ENCODE data around the gene CTDSP1. TPM values are rescaled to one million over a fixed set of nuclear protein-coding genes. Genes with fewer than 3 reads are reported as not detected.

The CTDSP1 gene
- polyA plus RNA-seq, 1 of the 3 experiments (the other 2 are of a cell fraction): 88.0 TPM

DNA sequence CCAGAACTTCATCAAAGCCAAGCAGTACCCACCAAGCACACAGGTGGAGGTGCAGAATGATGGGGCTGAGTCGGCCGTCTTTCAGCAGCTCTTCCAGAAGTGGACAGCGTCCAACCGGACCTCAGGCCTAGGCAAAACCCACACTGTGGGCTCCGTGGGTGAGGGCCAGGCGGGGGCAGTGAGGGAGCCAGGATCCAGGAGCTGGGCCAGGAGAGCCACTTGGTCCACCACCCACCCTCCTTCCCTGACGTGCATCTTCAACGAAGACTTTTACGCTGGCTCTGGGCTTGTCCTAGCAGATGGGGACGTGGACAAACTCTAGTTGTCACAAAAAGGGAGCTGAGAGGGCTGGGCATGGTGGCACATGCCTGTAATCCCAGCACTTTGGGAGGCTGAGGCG, 31.1 kb downstream of the CTDSP1 start (continued):
- no peak for TF ChIP-seq USF2 (IDR thresholded peaks at IDR 0.05; ENCODE audit: borderline replicate concordance, low read depth, low read length)
- TF ChIP-seq MXI1 (IDR thresholded peaks at IDR 0.05; ENCODE audit: low read depth, low read length): no peak
- TF ChIP-seq EZH2phosphoT487 (IDR thresholded peaks at IDR 0.05; ENCODE audit: borderline replicate concordance, low read depth): no peak
- no peak for TF ChIP-seq FOSL2 (IDR thresholded peaks at IDR 0.05; ENCODE audit: borderline replicate concordance, low read depth)
- no peak for TF ChIP-seq POLR2AphosphoS5 (IDR thresholded peaks at IDR 0.05; ENCODE audit: low read depth, low read length)
- TF ChIP-seq FOXJ3 (CRISPR knock-in tag; IDR thresholded peaks at IDR 0.05): no peak
- no peak for TF ChIP-seq RXRA (IDR thresholded peaks at IDR 0.05; ENCODE audit: borderline replicate concordance, low read depth)
- TF ChIP-seq RFX5 (IDR thresholded peaks at IDR 0.05; ENCODE audit: low read length): no peak
- TF ChIP-seq, protein P1, sequence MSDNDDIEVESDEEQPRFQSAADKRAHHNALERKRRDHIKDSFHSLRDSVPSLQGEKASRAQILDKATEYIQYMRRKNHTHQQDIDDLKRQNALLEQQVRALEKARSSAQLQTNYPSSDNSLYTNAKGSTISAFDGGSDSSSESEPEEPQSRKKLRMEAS (IDR thresholded peaks at IDR 0.05; ENCODE audit: low read depth): no peak
- TF ChIP-seq TAF1 (IDR thresholded peaks at IDR 0.05; ENCODE audit: borderline replicate concordance, low read depth, low read length): no peak

DNA sequence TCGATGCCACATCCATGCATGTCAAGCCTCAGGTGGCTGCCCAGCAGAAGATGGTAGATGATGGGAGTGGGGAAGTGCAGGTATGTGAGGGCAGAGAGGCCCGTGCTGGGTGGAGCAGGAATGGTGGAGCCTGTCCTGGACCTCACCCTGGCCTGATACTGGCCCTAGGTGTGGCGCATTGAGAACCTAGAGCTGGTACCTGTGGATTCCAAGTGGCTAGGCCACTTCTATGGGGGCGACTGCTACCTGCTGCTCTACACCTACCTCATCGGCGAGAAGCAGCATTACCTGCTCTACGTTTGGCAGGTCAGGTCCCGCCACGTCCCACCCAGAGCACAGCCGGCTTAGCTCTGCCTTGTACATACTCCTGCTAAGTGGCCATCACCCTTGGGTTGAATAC, 32.2 kb downstream of the CTDSP1 start:
- H3K27me3 ChIP-seq (ENCODE audit: insufficient read depth): no peaks in the 10 kb centered on the region; the same call in 1 of the 2 replicates
- no peaks in the 10 kb centered on the region for H3K9me3 ChIP-seq
- H3K36me3 ChIP-seq (replicated peaks in 1 of 2; ENCODE audit: control insufficient read depth in 1 of 2, insufficient read depth in 2 of 2, low read length in 1 of 2): no peaks in the 10 kb centered on the region
- no peaks in the 10 kb centered on the region for H3F3A ChIP-seq (replicated peaks; ENCODE audit: insufficient read depth)
- no peak overlapping the region for H3K27ac ChIP-seq (ENCODE audit: low read depth in 2 of 2, low read length in 1 of 2)
- no peak overlapping the region for H3K9ac ChIP-seq
- CTCF ChIA-PET: interaction anchor here (2.0 kb wide), 1 partner anchor 35 kb away, joined by 8 read pairs; no protein-coding TSS in a partner anchor
- H3K4me1 ChIP-seq (ENCODE audit: control insufficient read depth in 1 of 2, insufficient read depth in 2 of 2, low read depth in 1 of 2, low read length in 1 of 2): no peaks in the 10 kb centered on the region; a peak in 1 of 4 replicates
- WGBS (ENCODE audit: low lambda C conversion rate): 44% methylated on average over 5 of the region's 10 CpGs
- H3K79me2 ChIP-seq (ENCODE audit: insufficient read depth): no peaks in the 10 kb centered on the region
- no peak overlapping the region for H3K4me2 ChIP-seq
- H2AFZ ChIP-seq (ENCODE audit: low read depth): no peak overlapping the region
- POLR2A ChIA-PET: no interaction called here
- DNase-seq: no peak
- TF ChIP-seq FOSL2 (IDR thresholded peaks at IDR 0.05; ENCODE audit: borderline replicate concordance, low read depth): no peak
- no peak for TF ChIP-seq YY1 (IDR thresholded peaks at IDR 0.05; ENCODE audit: low read depth)
- TF ChIP-seq JUND (IDR thresholded peaks at IDR 0.05): no peak
- no peak for TF ChIP-seq REST (IDR thresholded peaks at IDR 0.05; ENCODE audit: low read depth, low read length)
- TF ChIP-seq SMC3 (IDR thresholded peaks at IDR 0.05; ENCODE audit: low read depth, low read length): no peak
- TF ChIP-seq RAD21 (IDR thresholded peaks at IDR 0.05; ENCODE audit: low read length): no peak
- TF ChIP-seq RCOR1 (IDR thresholded peaks at IDR 0.05; ENCODE audit: low read length): no peak
- TF ChIP-seq CHD2 (IDR thresholded peaks at IDR 0.05; ENCODE audit: low read length, partially characterized antibody): no peak
- no peak for TF ChIP-seq FOXJ3 (CRISPR knock-in tag; IDR thresholded peaks at IDR 0.05)
- no peak for TF ChIP-seq USF1 (IDR thresholded peaks at IDR 0.05; ENCODE audit: borderline replicate concordance, low read depth)
- TF ChIP-seq, protein P1 (IDR thresholded peaks at IDR 0.05; ENCODE audit: low read depth): no peak
- H3K9me2 ChIP-seq: no peaks in the 10 kb centered on the region
- no peak overlapping the region for H3K4me3 ChIP-seq (ENCODE audit: low read depth in 2 of 2, low read length in 1 of 2)
- H4K20me1 ChIP-seq (ENCODE audit: insufficient read depth): no peaks in the 10 kb centered on the region
